DOHH2 (cell line): ENCODE data around the gene STX7.

Source experiments
- H3F3A ChIP-seq: fragments of 200-600 bp; sonication (generic), shearing (Covaris generic); 2 replicates; pipeline ENCODE4 v1.6.0; 2016; ENCODE audit warnings: antibody characterized with exemption, mild to moderate bottlenecking; ENCODE audit not compliant: control insufficient read depth, insufficient read depth
- H3K27ac ChIP-seq: fragments of 200-600 bp; sonication (generic); 2 replicates; pipeline ENCODE4 v1.5.1; 2014; ENCODE audit warnings: low read depth, mild to moderate bottlenecking, low read length, moderate library complexity
- H3K27me3 ChIP-seq: fragments of 200-600 bp; sonication (generic); 2 replicates; pipeline ENCODE4 v1.6.1; 2014; ENCODE audit warnings: mild to moderate bottlenecking, low read length, mixed read lengths; ENCODE audit not compliant: control insufficient read depth
- H3K36me3 ChIP-seq: fragments of 200-600 bp; sonication (generic); 2 replicates; pipeline ENCODE4 v1.6.1; 2014; ENCODE audit warnings: mild to moderate bottlenecking, low read length, moderate library complexity, mixed read lengths; ENCODE audit not compliant: control insufficient read depth
- H3K4me1 ChIP-seq: fragments of 200-600 bp; sonication (generic); 2 replicates; pipeline ENCODE4 v1.6.1; 2014; ENCODE audit warnings: mild to moderate bottlenecking, low read length, mixed read lengths; ENCODE audit not compliant: control insufficient read depth
- H3K4me2 ChIP-seq: fragments of 200-600 bp; sonication (generic); 2 replicates; pipeline ENCODE4 v1.6.0; 2014; ENCODE audit warnings: mild to moderate bottlenecking, low read length, moderate library complexity
- H3K4me3 ChIP-seq: fragments of 200-600 bp; sonication (generic); 2 replicates; pipeline ENCODE4 v1.5.1; 2014; ENCODE audit warnings: mild to moderate bottlenecking, low read length, mixed read lengths
- H3K79me2 ChIP-seq: fragments of 200-600 bp; sonication (generic); 2 replicates; pipeline ENCODE4 v1.6.1; 2014; ENCODE audit warnings: mild to moderate bottlenecking, low read length, mixed read lengths; ENCODE audit not compliant: control insufficient read depth
- H3K9me2 ChIP-seq: fragments of 200-600 bp; sonication (generic); replicated peaks from 2 replicates; pipeline ENCODE4 v1.6.1; 2014; ENCODE audit warnings: mild to moderate bottlenecking, low read length, mixed read lengths; ENCODE audit not compliant: control insufficient read depth
- H3K9me3 ChIP-seq: fragments of 200-600 bp; sonication (generic); 2 replicates; pipeline ENCODE4 v1.6.1; 2014; ENCODE audit warnings: antibody characterized with exemption, low read length, mixed read lengths; ENCODE audit not compliant: control insufficient read depth, insufficient read depth
- H4K20me1 ChIP-seq: fragments of 200-600 bp; sonication (generic); 2 replicates; pipeline ENCODE4 v1.6.0; 2014; ENCODE audit warnings: low read depth, mild to moderate bottlenecking, antibody characterized with exemption, low read length, moderate library complexity; ENCODE audit not compliant: control insufficient read depth, insufficient read depth
- EZH2phosphoT487 ChIP-seq: fragments of 200-600 bp; sonication (generic); IDR thresholded peaks from 2 replicates; pipeline ENCODE4 v1.6.1; 2017; ENCODE audit warnings: borderline replicate concordance, mild to moderate bottlenecking, antibody characterized with exemption, low read length, moderate library complexity, mixed read lengths
- TF ChIP-seq, protein P1 (sequence below): fragments of 200-600 bp; sonication (generic); IDR thresholded peaks from one replicate; pipeline ENCODE4 v1.5.1; 2014; ENCODE audit warnings: antibody characterized with exemption, mild to moderate bottlenecking, low read depth, low read length; ENCODE audit not compliant: poor library complexity, severe bottlenecking

The STX7 gene

DNA sequence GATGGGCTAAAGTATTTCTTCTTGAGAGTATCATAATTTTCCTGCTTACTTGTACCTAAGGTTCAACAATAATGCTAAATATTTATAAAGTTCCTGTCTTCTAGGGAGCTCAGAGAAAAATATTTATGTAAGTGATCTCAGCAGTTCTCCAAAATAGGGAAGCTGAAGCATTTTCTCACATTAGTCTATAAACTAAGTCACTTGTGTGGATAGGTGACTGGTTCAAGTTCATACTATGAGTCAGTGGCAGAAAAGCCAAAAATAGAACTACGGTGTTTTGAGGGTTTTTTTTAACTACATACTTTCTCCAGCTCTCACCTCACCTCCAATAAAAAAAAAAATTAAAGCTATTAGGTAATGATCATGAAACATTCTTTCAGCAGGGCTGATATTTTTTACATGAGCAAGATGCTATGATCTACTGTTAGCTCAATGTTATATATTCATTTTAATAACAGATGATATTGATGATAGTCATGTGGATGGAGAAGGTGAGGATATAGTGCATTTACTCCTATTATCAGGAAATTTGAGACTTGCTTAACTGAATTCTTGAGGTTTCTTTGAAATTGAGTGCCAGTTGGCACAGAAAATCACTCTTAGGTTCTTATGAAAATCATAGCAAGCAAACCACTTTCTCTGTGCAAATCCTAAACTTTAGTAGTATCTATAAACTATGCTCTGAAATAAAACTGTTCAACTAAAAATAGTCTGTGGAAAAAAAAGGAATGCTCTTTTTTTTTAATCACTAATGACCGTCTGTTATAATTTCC is 107.6 kb downstream of the STX7 start:
- Histone ChIP-seq H3K27me3 (peaks cover 40% of the 10 kb centered on the region), H3K4me2 (no peak overlapping the region)

DNA sequence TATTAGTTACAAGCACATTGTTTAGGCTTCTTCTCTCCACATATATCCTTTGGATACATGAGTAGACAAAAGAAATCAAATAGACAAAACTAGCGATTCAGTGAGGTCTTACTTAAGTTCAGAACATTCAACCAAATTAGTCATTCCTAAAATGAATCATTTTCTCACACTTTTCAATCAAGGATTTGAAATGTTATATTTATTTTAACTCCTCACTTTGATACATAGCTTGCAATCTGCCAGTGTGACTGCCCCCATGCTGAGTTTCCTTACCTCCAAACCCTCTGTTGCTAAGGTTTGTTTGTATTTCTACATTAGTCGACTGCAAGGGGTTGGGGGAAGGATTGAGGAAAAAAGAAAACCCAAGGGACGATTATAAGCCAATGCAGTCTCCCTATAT is 108.2 kb downstream of the STX7 start:
- no peak overlapping the region for H3K27ac ChIP-seq
- no peak for TF ChIP-seq EZH2phosphoT487
- TF ChIP-seq, protein P1, sequence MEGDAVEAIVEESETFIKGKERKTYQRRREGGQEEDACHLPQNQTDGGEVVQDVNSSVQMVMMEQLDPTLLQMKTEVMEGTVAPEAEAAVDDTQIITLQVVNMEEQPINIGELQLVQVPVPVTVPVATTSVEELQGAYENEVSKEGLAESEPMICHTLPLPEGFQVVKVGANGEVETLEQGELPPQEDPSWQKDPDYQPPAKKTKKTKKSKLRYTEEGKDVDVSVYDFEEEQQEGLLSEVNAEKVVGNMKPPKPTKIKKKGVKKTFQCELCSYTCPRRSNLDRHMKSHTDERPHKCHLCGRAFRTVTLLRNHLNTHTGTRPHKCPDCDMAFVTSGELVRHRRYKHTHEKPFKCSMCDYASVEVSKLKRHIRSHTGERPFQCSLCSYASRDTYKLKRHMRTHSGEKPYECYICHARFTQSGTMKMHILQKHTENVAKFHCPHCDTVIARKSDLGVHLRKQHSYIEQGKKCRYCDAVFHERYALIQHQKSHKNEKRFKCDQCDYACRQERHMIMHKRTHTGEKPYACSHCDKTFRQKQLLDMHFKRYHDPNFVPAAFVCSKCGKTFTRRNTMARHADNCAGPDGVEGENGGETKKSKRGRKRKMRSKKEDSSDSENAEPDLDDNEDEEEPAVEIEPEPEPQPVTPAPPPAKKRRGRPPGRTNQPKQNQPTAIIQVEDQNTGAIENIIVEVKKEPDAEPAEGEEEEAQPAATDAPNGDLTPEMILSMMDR = no peak
- H3K4me2 ChIP-seq = no peak overlapping the region
- peaks cover 3% of the 10 kb centered on the region; the same call in 1 of the 2 replicates for H3K4me1 ChIP-seq
- no peaks in the 10 kb centered on the region for H4K20me1 ChIP-seq
- no peaks in the 10 kb centered on the region for H3K9me2 ChIP-seq
- no peaks in the 10 kb centered on the region for H3K9me3 ChIP-seq
- H3K4me3 ChIP-seq = no peak overlapping the region
- no peaks in the 10 kb centered on the region for H3K36me3 ChIP-seq
- peaks cover 42% of the 10 kb centered on the region for H3K27me3 ChIP-seq
- no peaks in the 10 kb centered on the region for H3F3A ChIP-seq
- no peaks in the 10 kb centered on the region for H3K79me2 ChIP-seq

More for the DNA sequence above, 107.6 kb downstream of the STX7 start:
- H4K20me1 ChIP-seq = no peaks in the 10 kb centered on the region
- TF ChIP-seq, protein P1 = no peak
- TF ChIP-seq EZH2phosphoT487 = no peak
- no peak overlapping the region for H3K27ac ChIP-seq
- H3K36me3 ChIP-seq = no peaks in the 10 kb centered on the region
- no peaks in the 10 kb centered on the region for H3K79me2 ChIP-seq
- no peaks in the 10 kb centered on the region for H3K9me2 ChIP-seq
- no peak overlapping the region for H3K4me3 ChIP-seq
- H3K9me3 ChIP-seq = no peaks in the 10 kb centered on the region
- peaks cover 3% of the 10 kb centered on the region; the same call in 1 of the 2 replicates for H3K4me1 ChIP-seq
- no peaks in the 10 kb centered on the region for H3F3A ChIP-seq

DNA sequence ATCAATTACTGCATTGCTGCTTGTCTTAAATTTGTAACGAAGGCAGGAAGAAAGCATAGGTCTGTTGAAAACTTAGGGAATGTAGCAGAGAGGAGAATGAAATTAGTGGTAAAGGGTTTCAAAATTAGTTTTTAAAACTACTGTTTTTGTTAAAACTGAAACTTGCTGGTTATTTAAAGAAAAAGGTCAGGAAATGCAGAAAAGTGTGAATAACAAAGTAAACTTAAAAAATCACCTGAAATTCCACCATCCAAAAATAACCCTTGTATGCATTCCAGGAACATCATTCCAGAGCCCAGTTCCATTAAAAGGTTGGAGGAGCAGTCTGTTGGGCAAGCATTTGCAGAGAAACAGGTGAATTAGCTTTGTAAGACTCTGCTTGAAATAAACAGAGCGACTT is 108.6 kb downstream of the STX7 start:
- H3K4me2 ChIP-seq = no peak overlapping the region
- no peaks in the 10 kb centered on the region for H3F3A ChIP-seq
- no peaks in the 10 kb centered on the region for H3K36me3 ChIP-seq
- no peaks in the 10 kb centered on the region for H3K9me3 ChIP-seq
- no peak overlapping the region for H3K27ac ChIP-seq
- no peaks in the 10 kb centered on the region for H3K79me2 ChIP-seq
- no peak for TF ChIP-seq EZH2phosphoT487
- TF ChIP-seq, protein P1 = no peak
- no peaks in the 10 kb centered on the region for H3K9me2 ChIP-seq
- H3K4me1 ChIP-seq = peaks cover 3% of the 10 kb centered on the region; the same call in 1 of the 2 replicates
- H3K27me3 ChIP-seq = peaks cover 42% of the 10 kb centered on the region
- H3K4me3 ChIP-seq = no peak overlapping the region
- no peaks in the 10 kb centered on the region for H4K20me1 ChIP-seq
